A673 (cell line): Measurements from ENCODE around the gene HMGXB3.

Source experiments
- EZH2 ChIP-seq: fragments of 200-600 bp; sonication (generic); IDR thresholded peaks from 2 replicates; pipeline ENCODE4 v1.6.1; 2017; ENCODE audit warnings: borderline replicate concordance, low read depth, mild to moderate bottlenecking, mixed read lengths, antibody characterized with exemption, low read length; ENCODE audit not compliant: poor library complexity, severe bottlenecking
- TF ChIP-seq, protein P1 (sequence below): fragments of 300-800, 200-600 bp; sonication (generic); conservative IDR thresholded peaks from 2 replicates; pipeline ENCODE4 v1.5.1; 2017; ENCODE audit warnings: low read depth, mild to moderate bottlenecking, antibody characterized with exemption, low read length, moderate library complexity, mixed read lengths

- TF ChIP-seq, protein P1, sequence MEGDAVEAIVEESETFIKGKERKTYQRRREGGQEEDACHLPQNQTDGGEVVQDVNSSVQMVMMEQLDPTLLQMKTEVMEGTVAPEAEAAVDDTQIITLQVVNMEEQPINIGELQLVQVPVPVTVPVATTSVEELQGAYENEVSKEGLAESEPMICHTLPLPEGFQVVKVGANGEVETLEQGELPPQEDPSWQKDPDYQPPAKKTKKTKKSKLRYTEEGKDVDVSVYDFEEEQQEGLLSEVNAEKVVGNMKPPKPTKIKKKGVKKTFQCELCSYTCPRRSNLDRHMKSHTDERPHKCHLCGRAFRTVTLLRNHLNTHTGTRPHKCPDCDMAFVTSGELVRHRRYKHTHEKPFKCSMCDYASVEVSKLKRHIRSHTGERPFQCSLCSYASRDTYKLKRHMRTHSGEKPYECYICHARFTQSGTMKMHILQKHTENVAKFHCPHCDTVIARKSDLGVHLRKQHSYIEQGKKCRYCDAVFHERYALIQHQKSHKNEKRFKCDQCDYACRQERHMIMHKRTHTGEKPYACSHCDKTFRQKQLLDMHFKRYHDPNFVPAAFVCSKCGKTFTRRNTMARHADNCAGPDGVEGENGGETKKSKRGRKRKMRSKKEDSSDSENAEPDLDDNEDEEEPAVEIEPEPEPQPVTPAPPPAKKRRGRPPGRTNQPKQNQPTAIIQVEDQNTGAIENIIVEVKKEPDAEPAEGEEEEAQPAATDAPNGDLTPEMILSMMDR, result 0 out of 2 replicates have a peak, but pooled peaks have one; percentile 19
- TF ChIP-seq EZH2, result no peak
Observed at GRCh38 chr5:149951138-149951749, 49.3 kb upstream of the HMGXB3 start.
